Neural crest cell (in vitro differentiated cells): ENCODE measurements around the gene RCCD1. TPM values are rescaled to one million over a fixed set of nuclear protein-coding genes. Genes with fewer than 3 reads are reported as not detected.

ENCODE experiments used
- DNase-seq: peaks from one replicate; pipeline ENCODE4 v3.0.0; 2021; ENCODE audit warnings: low read depth, mixed read lengths, low spot score
- H3K27ac Mint-ChIP-seq: one replicate; pipeline ENCODE4 v1.8.0; 2021; ENCODE audit warnings: mild to moderate bottlenecking, mixed read lengths; ENCODE audit not compliant: unreplicated experiment
- H3K27me3 Mint-ChIP-seq: 2 replicates; pipeline ENCODE4 v1.8.0; 2021; ENCODE audit warnings: low read depth, mild to moderate bottlenecking, mixed read lengths
- H3K36me3 Mint-ChIP-seq: 2 replicates; pipeline ENCODE4 v1.8.0; 2021; ENCODE audit warnings: low read depth, mild to moderate bottlenecking, mixed read lengths
- H3K4me1 Mint-ChIP-seq: 2 replicates; pipeline ENCODE4 v1.8.0; 2021; ENCODE audit warnings: mixed read lengths
- H3K4me3 Mint-ChIP-seq: one replicate; pipeline ENCODE4 v1.8.0; 2021; ENCODE audit warnings: mild to moderate bottlenecking, mixed read lengths
- H3K9me3 Mint-ChIP-seq: 2 replicates; pipeline ENCODE4 v1.8.0; 2021; ENCODE audit warnings: mixed read lengths
- CTCF ChIP-seq: fragments of 200-600 bp; sonication (generic); conservative IDR thresholded peaks from 2 replicates; pipeline ENCODE4 v1.5.0; 2021; ENCODE audit warnings: antibody characterized with exemption, mild to moderate bottlenecking
- total RNA-seq: library from RNA; stranded (reverse); gene quantifications from 2 replicates; pipeline ENCODE4 v1.2.1, GENCODE V29; 2021

Gene RCCD1
- total RNA-seq, 1 donor from 2014 or later, result 20.9 TPM

GRCh38 chr15:90982135-90982534 is 27.5 kb downstream of the RCCD1 start:
- Mint-ChIP-seq H3K27me3 (no peaks in the 10 kb centered on the region), H3K36me3 (peaks cover 19% of the 10 kb centered on the region), H3K27ac (no peak overlapping the region), H3K4me1 (no peaks in the 10 kb centered on the region), H3K9me3 (no peaks in the 10 kb centered on the region), H3K4me3 (no peak overlapping the region)
- TF ChIP-seq CTCF, result no peak
- DNase-seq, result no peak

GRCh38 chr15:90986790-90987507 is 32.3 kb downstream of the RCCD1 start:
- no peak for DNase-seq
- no peaks in the 10 kb centered on the region for H3K27me3 Mint-ChIP-seq
- no peak overlapping the region for H3K27ac Mint-ChIP-seq
- TF ChIP-seq CTCF, result no peak
- peaks cover 3% of the 10 kb centered on the region for H3K36me3 Mint-ChIP-seq
- peaks cover 22% of the 10 kb centered on the region for H3K4me1 Mint-ChIP-seq
- H3K4me3 Mint-ChIP-seq, result no peak overlapping the region
- no peaks in the 10 kb centered on the region for H3K9me3 Mint-ChIP-seq

- Mint-ChIP-seq H3K4me1 (peaks cover 30% of the 10 kb centered on the region), H3K9me3 (no peaks in the 10 kb centered on the region), H3K4me3 (peak overlapping the region; percentile 13), H3K27ac (peak overlapping the region; percentile 80), H3K27me3 (no peaks in the 10 kb centered on the region), H3K36me3 (peaks cover 3% of the 10 kb centered on the region)
- no peak for DNase-seq
- TF ChIP-seq CTCF, result no peak
Observed at GRCh38 chr15:90987561-90988141, 33.0 kb downstream of the RCCD1 start.

- no peaks in the 10 kb centered on the region for H3K27me3 Mint-ChIP-seq
- H3K9me3 Mint-ChIP-seq, result no peaks in the 10 kb centered on the region
- H3K4me1 Mint-ChIP-seq, result peaks cover 36% of the 10 kb centered on the region
- H3K27ac Mint-ChIP-seq, result peak overlapping the region; percentile 10
- DNase-seq, result no peak
- peak overlapping the region; percentile 51 for H3K4me3 Mint-ChIP-seq
- peaks cover 3% of the 10 kb centered on the region for H3K36me3 Mint-ChIP-seq
- no peak for TF ChIP-seq CTCF
Observed at GRCh38 chr15:90988296-90988695, 33.6 kb downstream of the RCCD1 start.

GRCh38 chr15:90989040-90989768 is 34.5 kb downstream of the RCCD1 start:
- no peak overlapping the region for H3K27ac Mint-ChIP-seq
- H3K4me3 Mint-ChIP-seq, result peak overlapping the region; percentile 51
- peaks cover under 1% of the 10 kb centered on the region for H3K36me3 Mint-ChIP-seq
- no peaks in the 10 kb centered on the region for H3K9me3 Mint-ChIP-seq
- TF ChIP-seq CTCF, result no peak
- peaks cover under 1% of the 10 kb centered on the region for H3K27me3 Mint-ChIP-seq
- DNase-seq, result no peak
- peaks cover 40% of the 10 kb centered on the region for H3K4me1 Mint-ChIP-seq
